ENCODE measurements around the gene CD44. TPM values are rescaled to one million over a fixed set of nuclear protein-coding genes. Genes with fewer than 3 reads are reported as not detected.

The CD44 gene
- total RNA-seq, 1 donor from 2014 or later = 548 TPM

- Histone ChIP-seq H3K27ac (no peak overlapping the region), H3K27me3 (no peaks in the 10 kb centered on the region), H3K9me3 (no peaks in the 10 kb centered on the region), H3K36me3 (no peaks in the 10 kb centered on the region), H3K4me1 (peaks cover 22% of the 10 kb centered on the region), H3K4me3 (no peak overlapping the region)
- no peak for TF ChIP-seq CTCF (IDR thresholded peaks at IDR 0.05)
- ATAC-seq (no peak), DNase-seq (no peak)
- intact Hi-C loops (cut with DNase I) = no loop called here
Observed at GRCh38 chr11:35138058-35138457, 913 bp upstream of the CD44 start.

GRCh38 chr11:35138606-35138942, 397 bp upstream of the CD44 start:
- intact Hi-C loops (cut with DNase I) = no loop called here

GRCh38 chr11:35139722-35140282, 831 bp downstream of the CD44 start:
- Histone ChIP-seq H3K27ac (peak overlapping the region; percentile 93), H3K36me3 (no peaks in the 10 kb centered on the region), H3K4me1 (peaks cover 40% of the 10 kb centered on the region), H3K4me3 (peak overlapping the region; percentile 74), H3K27me3 (no peaks in the 10 kb centered on the region), H3K9me3 (no peaks in the 10 kb centered on the region)
- no peak for TF ChIP-seq CTCF (IDR thresholded peaks at IDR 0.05)
- DNase-seq (no peak), ATAC-seq (peak; percentile 70)
- intact Hi-C loops (cut with DNase I) = no loop called here

More at GRCh38 chr11:35138606-35138942, 397 bp upstream of the CD44 start:
- TF ChIP-seq CTCF (IDR thresholded peaks at IDR 0.05) = no peak
- no peak for DNase-seq
- Histone ChIP-seq H3K4me3 (peak overlapping the region; percentile 74), H3K27me3 (no peaks in the 10 kb centered on the region), H3K36me3 (no peaks in the 10 kb centered on the region), H3K4me1 (peaks cover 28% of the 10 kb centered on the region), H3K27ac (peak overlapping the region; percentile 93), H3K9me3 (no peaks in the 10 kb centered on the region)
- ATAC-seq = no peak

- intact Hi-C loops (cut with DNase I) = no loop called here
Observed at GRCh38 chr11:35141071-35141470, 2.1 kb downstream of the CD44 start.

GRCh38 chr11:35141571-35141971, 2.6 kb downstream of the CD44 start:
- Histone ChIP-seq H3K4me3 (peak overlapping the region; percentile 74), H3K36me3 (no peaks in the 10 kb centered on the region), H3K27me3 (no peaks in the 10 kb centered on the region), H3K4me1 (peaks cover 50% of the 10 kb centered on the region), H3K27ac (peak overlapping the region; percentile 93), H3K9me3 (no peaks in the 10 kb centered on the region)
- TF ChIP-seq CTCF (IDR thresholded peaks at IDR 0.05) = no peak
- DNase-seq (peak; percentile 79), ATAC-seq (peak; percentile 50)
- intact Hi-C loops (cut with DNase I) = no loop called here

More at GRCh38 chr11:35141071-35141470, 2.1 kb downstream of the CD44 start:
- Histone ChIP-seq H3K27me3 (no peaks in the 10 kb centered on the region), H3K9me3 (no peaks in the 10 kb centered on the region), H3K4me1 (peaks cover 48% of the 10 kb centered on the region), H3K27ac (peak overlapping the region; percentile 93), H3K36me3 (no peaks in the 10 kb centered on the region), H3K4me3 (peak overlapping the region; percentile 74)
- no peak for DNase-seq
- no peak for TF ChIP-seq CTCF (IDR thresholded peaks at IDR 0.05)
- no peak for ATAC-seq

All from upper lobe of right lung (tissue), 1 donor.